NCI-H446 (cell line): ENCODE results near the gene DDO.

Experiments used
- DNase-seq, 2 experiments: peaks; one replicate each; lab custom pipeline; 2025; lab: John Stamatoyannopoulos, UW

DDO gene

DNA sequence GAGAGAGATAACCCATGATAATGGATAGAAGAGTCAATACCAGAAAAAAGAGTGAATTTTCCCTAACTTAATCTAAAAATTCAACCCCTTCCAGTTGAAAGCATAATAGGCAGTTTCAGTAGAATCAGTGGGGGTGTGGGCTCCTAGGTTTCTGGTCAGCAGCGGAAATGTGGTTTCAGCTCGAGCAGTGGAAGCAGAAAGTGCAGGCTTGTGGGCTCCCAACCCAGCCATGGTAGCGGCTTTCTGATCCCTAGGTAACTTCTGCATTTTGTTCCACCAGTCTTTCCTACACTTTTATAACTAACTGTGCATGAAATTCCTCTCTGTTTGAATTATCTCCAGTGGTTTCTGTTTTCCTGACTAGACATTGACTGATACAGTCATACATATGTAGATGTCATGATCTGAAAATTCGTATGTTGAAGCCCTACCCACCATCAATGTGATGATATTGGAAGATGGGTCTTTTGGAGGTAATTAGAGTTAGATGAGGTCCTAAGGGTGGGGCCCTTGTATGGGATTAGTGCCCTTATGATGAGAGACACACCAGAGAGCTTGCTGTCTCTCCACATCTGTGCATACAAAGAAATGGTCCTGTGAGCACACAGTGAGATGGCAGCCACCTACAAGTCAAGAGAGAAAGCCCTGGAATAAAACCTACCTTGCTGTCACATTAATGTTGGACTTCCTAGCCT is 6.5 kb upstream of the DDO start:
- no peak for DNase-seq

DNA sequence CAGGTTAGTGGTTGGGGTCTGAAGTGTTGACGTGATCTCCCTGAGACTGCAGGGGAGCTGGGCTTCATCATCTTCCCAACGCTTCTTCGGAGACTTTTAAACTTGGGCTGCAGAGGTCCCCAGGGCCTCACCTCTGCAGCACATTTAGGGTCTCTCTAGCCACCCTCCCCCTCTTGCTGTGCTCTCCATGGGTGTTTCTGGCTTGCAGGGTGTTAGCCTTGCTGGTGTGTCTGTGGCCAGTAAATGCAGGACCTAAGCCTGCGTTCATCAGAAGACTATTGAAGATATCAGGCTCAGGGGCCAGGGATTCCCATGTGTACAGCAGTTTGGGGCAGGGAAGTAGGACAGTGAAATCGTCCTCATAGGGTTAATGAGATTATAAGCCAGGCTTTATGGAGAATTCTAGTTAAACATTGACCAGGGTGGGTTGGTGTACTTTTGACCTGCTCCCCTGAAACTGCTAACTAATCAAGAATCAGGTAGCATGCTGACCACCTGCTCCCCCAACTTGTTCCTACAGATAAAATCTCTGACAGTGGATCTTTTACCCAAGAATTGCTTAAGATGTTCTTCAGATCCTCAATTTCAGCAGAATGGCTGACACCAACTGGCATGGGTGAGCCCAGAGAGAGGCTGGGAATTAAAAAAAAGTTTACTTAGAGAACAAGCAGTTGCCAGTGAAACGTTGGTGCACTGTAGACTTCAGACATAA is 3.8 kb upstream of the DDO start:
- no peak for DNase-seq

DNA sequence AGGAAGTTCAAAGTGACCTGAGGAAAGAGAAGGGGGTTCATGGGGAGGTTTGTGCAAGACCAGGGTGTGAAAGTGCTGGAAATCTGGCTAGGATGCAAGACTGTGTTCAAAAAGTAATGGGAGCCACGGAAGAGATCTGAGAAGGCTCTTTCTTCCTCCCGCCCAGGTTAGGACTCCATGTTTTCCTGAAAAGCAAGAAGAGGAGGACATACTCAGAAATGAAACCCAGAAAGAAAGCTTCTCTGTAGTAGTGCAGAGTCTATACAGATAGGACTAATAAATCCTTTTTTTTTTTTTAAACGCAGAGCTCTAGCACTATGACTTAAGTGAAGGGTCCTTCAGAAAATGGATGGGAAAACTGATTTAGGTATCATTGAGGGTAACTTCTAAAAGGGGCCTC is 3.2 kb upstream of the DDO start:
- DNase-seq, result no peak

DNA sequence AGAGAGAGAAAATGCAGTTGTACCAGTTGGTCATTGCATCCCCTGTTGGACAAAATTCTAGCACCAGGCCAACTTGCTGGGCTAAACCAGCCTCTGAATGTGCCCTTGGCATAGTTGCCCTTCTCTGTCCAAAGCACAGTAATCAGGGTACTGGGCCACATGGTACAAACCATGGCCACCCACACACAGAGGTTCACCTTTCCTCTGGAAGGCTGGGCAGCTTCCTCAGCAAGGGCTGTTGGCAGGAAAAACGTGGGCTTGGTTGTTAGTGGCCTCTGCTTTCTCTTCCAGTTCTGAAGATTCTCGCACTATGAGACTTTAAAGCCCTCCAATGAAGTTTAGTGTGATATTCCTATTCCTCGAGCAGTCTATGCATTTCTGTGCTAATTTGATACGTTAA is 706 bp downstream of the DDO start:
- no peak for DNase-seq

DNA sequence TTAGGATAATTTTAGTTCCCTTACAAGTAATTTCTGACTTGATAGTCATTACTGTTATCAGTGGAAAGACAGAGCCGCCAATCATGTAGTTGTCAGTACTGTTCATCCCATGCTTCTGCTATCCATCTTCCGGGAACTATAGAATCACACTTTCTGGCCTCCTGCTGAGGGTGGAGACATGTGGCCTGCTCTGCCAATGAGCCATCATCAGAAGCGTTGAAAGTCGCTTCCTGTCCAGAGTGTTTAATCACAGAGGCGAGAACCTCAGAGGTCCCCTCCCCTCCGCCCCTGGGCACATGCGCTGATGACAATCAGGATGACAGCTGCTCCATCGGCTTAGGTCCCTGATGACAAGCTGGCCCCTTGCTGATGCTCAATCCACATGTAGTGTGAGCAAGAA is 3.0 kb downstream of the DDO start:
- DNase-seq, result no peak

DNA sequence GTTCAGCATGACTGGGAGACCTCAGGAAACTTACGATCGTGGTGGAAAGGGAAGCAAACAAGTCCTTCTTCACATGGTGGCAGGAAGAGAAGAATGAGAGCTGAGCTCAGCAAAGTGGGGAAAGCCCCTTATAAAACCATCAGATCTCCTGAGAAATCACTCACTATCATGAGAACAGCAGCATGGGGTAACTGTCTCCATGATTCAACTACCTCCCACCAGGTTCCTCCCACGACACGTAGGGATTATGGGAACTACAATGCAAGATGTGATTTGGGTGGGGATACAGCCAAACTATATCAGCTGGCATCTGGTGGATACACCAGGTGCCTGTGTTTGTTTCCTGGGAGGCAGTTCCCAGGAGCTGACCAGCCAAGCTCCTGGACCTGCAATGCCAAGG is 4.9 kb downstream of the DDO start:
- no peak for DNase-seq

DNA sequence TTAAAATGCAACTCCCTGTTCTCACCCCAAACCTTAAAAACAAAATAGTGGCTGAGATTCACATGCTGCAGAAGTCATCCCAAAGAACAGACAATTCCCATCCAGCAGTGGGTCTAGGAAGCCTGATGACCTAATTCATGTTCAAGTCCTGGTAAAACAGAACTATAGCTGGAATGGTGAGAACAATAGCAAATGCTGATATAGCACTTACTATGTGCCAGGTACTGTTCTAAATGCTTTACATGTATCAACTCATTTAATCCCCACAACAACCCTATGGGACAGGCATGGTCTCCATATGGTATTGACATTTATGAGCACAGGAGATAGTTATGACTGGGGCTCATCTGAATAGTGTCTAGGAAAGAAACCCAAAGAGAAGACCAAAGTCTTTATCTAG is 5.6 kb downstream of the DDO start:
- DNase-seq, result no peak

DNA sequence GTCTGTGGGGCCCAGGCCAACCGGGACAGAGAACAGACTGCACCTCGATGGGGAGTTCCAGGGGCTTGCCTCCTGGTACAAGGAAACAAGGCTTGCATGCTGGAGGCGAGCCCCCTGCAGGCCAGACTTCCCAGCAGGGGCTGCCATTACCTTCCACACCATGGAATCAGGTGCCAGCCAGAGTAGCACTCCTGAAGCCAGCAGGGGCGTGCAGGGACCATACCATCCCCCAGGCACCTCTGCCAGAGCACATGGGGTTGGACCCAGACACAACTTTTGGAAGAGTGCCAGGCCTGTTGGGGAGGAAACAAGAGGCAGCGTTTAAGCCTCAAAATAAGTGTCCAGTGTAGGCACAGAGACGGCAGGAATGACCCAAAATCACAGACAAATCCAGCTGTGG is 6.5 kb downstream of the DDO start:
- DNase-seq, result peak in 1 of 2 experiments; percentile 6

DNA sequence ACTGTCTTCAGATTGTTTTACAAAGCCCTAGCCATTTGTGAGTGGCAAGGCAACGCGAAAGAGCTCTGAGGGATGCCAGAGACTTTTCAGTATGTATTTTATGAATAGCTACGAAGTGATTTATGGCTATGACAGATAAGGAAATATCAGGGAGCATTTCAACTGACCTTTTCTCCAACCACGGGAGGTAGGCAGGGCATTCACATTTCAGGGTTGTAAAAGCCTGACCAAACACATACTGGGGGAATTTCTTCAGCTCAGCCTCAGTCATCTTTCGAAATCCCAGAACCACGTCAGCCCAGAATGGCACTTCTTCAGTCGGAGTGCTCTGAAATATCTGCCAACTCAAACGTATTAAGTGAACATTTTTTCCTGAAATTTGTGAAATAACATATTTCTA is 10.8 kb downstream of the DDO start:
- DNase-seq, result no peak

DNA sequence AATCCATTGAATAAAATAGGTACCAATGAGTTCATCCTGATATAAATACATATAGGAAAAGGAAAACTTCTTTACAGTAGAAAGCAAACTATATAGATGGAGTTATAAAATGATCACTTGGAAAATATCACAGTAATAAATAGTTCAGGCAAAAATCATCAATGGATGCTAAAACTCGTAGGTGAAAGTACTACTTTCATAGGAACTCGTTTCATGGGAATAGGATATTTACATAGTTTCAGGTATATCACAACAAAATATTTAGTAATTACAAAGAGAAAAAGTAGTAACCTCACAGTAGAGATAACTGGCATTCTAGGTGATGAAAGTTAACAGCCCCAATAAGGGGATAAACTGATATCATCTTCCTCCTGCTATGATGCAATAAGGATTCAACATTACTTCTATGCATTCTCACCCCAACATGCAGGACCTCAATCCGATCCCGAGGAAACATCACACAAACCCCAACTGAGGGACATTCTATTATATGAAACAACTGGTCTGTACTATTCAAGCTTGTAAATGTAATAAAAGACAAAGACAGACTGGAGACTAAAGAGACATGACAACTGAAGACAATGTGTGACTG is 13.7 kb downstream of the DDO start:
- no peak for DNase-seq

DNA sequence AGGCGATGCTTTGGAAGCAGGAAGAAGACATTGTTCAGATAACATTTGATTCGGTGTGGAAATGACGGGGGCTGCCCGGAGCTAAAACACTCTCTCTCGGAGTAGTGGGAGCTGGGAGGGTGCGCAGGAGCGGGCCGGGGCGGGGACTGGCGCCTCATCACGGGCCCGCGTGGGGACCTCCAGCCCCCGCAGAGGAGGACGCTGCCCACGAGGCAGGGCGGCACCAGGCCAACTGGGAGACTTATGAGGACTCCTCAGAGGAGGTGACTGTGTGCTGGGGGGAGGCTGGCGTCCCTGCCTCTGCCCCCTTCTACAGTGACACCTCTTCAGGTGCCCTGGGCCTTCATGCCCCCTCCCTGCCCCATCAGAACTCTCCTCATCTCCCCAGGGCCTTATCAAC is 15.2 kb downstream of the DDO start:
- no peak for DNase-seq

DNA sequence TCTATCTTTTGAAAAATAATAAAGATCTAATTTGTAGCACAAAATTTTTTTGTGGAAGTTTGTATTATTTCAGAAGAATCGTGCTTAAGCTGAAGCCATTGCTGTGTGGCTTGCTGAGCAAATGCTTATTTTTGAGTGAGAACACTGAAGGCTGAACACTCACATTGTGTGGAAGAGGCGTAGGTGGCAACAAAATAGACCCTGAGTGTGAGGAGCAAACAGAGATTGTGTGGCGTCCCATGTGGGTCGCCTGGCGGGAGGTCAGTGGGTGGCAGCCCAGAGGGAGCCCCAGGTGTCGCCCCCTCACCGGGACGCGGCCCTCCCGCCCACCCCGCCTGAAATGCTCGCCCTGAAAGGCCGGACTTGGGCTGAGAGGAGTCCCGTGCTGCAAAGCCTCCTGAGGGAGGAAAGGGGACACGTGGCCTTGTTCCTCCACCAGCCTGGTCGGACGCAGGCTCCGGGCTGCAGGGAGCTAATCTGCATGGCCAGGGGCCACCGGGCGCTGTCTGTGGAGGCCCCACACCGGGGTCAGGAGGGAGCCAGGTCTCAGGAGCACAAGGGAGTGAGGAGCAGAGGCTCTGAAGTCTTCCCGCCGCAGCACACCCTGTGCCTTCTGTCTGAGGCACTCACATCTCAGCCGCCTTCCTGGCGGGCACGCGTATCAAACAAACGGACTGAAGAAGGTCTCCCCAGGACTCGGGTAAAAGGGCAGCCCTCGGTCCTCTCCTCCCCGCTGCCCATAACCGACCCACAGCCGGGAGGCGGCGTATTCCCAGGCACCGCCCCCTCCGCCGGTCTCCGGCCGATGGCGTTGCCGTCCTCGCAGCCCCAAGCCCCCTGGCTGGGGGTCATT is 15.9 kb downstream of the DDO start:
- DNase-seq, result no peak

DNA sequence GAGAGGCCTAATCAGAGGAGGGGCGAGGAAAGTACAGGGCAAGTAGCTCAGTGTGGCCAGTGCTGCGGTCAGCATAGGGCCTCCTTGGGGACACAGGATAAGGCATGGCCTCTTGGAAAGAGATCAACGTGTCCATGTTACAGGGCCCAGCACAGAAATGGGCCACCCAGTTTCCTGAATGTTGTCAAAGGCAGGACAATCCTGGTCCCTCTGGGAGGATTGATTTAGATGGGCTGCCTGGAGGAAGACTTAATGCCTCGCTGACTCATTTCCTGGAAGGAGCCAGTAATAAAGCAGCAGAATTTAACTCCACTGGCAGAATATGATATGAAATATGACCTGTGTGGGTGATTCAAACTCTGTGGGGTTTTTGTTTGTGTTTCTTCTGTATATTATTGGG is 16.6 kb downstream of the DDO start:
- no peak for DNase-seq

DNA sequence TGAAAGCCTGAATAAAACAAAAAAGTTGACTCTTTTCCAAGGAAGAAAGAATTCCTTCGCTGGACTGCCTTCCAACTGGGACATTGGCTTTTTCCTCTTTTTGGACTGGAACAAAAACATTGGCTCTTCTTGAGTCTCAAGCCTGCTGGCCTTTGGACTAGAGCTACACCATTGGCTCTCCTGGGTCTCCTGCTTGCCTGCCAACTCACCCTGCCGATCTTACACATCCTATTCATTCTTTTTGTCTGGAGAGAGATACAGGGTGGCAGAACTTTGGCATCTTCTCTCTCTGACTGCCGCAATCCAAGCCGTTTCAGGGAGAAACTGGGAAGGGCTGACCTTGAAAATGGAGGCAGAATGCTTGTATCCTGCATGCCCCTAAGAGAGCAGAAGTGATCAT is 20.2 kb downstream of the DDO start:
- peak in 1 of 2 experiments; percentile 9 for DNase-seq

DNA sequence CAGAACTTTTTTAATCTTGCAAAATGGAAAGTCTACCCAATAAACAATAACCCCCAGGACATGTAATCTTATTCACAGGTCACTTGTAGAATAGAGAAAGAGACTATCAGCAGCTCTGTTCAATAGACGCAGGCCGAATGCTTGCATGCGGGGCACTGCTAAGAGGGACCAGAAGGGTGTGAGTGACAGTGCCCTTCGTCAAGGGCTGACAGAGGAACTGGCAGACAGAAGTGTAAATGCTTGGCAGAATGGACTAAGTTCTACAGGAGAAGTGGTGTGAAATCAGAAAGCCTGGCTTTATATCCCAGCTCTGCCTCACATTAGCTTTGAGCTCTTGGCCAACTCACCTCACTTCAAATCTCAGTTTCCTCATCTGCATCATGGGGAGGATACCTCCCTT is 21.0 kb downstream of the DDO start:
- no peak for DNase-seq

DNA sequence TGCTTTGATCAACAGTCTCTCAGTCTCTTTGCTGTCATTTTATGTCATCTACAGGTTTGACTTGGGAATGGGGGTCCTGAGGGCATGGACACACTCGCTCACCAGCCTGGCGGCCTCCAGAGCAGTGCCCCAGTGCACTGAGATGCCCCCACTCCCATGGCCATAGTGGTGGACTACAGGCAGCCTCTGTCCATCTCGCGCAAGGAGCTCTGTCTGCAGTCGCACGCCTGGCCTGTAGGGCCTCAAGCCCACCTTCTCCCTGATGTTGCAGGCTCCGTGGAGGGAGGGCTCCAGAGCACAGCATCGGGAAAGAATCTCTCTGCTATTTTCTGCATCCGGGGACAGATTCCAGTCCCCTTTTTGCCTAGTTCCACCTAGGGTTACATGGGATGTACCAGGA is 22.6 kb downstream of the DDO start:
- no peak for DNase-seq

DNA sequence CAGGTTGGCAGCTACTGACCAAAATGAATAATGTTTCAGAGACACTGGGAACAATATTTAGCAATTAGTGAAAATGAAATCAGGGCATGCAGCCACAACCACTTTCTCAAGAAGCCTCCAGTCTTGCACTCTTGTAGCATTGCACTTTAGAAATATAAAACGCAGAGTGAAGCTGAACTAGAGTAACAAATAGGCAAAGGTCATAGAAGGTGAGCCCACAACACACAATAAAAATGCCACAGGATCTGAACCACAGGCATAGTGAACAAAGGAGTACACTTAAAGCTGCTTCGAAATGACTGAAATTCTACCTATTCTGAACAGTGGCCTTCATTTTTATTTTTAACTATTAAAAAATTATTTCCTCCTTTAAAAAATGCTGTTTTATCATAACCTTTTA is 25.0 kb downstream of the DDO start:
- DNase-seq, result no peak

DNA sequence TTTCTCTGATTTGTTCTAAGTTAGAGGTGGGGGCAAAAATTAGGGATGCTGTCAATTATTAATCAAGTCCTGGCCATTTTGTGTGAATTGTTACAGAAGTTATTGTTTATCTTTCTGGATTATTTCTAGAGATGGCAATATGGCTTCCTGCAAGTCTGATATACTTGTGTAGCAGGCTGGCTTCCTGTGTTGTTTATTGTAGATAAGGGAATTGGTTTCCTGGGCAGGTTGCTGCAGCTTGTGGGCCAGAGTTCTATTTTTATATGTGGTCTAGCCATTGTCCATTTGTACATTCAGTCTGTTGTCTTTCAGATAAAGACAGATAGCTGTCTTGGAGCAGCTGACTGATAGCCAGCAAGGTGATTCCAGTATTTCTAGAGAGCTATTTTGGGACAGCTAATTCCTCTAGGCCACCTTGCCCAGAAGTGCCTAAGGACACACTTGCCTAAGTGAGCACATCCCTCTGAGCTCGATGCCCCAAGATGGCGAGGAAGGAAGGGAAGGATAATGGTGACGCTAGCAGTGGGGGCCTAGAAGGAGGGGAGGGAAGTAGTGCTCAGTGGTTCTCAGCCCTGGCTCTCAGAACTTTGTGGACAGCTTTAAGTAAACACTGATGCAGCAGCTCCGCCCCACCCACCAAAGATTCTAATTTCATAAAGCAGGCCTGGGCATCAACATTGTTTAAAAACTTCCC is 25.5 kb downstream of the DDO start:
- no peak for DNase-seq

DNA sequence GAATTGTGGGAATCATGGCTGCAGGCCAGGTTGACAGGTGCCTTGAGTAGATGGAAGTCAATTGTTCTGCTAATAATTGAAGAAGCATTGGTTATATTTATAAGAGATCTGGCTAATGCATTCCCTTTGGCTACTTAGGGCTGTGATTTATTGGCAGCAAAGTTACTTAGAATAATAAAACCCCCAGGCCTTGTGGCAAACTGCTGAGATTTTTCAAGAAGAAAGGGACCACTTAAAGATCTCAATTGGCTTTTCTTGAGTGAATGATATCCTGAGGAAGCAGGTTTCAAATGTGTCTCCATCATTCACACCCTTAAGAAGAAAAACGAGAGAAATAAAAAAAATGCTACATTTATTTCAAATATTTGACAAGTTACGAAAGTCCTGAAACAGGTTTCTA is 27.4 kb downstream of the DDO start:
- DNase-seq, result no peak

DNA sequence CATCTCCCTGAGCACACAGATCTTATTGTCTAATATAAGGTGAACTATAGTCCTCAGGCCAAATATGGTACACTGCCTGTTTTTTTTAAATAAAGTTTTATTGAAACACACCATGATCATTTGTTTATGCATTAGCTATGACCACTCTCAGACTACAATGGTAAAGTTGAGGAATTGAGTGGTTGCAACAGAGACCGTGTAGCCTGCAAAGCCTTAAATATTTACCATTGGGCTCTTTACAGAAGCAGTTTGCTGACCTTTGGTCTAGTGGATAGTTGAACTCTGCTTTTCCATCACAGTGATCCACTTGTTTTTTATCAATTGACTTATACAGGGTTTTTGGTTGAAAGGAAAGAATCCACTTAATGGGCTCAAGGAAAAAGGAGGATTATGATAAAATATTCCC is 29.9 kb downstream of the DDO start:
- DNase-seq, result no peak

DNA sequence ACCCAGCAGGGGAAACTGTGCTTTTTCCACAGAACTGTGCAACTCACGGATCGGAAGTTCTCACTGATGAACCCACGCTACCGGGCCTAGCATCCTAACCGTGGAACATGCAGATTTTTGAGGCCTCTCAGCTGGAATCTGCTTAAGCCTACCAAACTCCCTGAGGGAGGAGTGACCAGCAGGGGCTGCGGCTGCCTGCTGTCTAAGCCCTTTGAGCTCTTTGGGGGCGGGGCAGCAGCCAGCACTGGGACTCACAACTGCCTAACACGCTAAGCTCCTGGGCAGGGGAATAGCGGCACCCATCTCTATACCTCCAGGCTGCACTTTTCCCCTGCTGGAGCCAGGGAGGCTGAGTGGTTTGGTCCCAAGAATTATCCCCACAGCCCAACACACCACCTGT is 36.8 kb downstream of the DDO start:
- no peak for DNase-seq

DNA sequence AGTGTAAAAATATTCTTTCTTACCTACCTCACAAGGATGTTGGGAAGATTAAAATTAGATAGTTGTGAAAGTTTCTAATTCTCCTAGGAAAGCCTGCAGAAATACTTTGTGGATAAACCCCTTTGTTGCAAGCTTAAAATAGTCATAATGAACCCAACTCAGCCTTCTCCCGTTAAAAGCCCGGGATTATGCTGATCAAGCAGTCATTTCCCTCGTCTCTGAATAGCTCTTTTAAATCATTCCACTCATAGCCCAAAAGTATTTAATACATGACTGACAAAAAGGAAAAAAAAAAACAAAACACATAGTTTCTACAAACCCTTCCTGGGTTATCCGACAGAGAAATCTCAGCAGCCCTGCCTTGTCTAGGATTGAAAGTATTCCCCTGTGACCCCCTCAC is 46.3 kb downstream of the DDO start:
- DNase-seq, result no peak
